ENCODE data around the gene OSBPL6. TPM values are rescaled to one million over a fixed set of nuclear protein-coding genes. Genes with fewer than 3 reads are reported as not detected.

The OSBPL6 gene
- total RNA-seq, 4 donors from 2014 or later = 1.8 to 6.1 (median 3.4) TPM

GRCh38 chr2:178225006-178225805 lies 30.9 kb downstream of the OSBPL6 start:
- WGBS, 2 donors = 71 to 73% methylated on average over 4 of the region's 4 CpGs
- no peak for DNase-seq

GRCh38 chr2:178227187-178227586 lies 32.9 kb downstream of the OSBPL6 start:
- 66 to 82% methylated on average over 2 of the region's 2 CpGs for WGBS, 2 donors
- Histone ChIP-seq H3K9me3 (no peaks in the 10 kb centered on the region), H3K4me3 (no peak overlapping the region), H3K27me3 (no peaks in the 10 kb centered on the region), H3K4me1 (peaks cover 0 to 4% (median 0%) of the 10 kb centered on the region in 3 donors), H3K36me3 (no peaks in the 10 kb centered on the region), H3K27ac (no peak overlapping the region)
- intact Hi-C loops (cut with DNase I) = no loop called here
- TF ChIP-seq POLR2A (IDR thresholded peaks at IDR 0.05) (no peak), CTCF (IDR thresholded peaks at IDR 0.05) (no peak)
- no peak for DNase-seq

More at GRCh38 chr2:178225006-178225805, 30.9 kb downstream of the OSBPL6 start:
- Histone ChIP-seq H3K36me3 (no peaks in the 10 kb centered on the region), H3K27me3 (no peaks in the 10 kb centered on the region), H3K9me3 (no peaks in the 10 kb centered on the region), H3K4me1 (peaks cover 0 to 4% (median 0%) of the 10 kb centered on the region in 3 donors), H3K27ac (no peak overlapping the region), H3K4me3 (no peak overlapping the region)
- intact Hi-C loops (cut with DNase I) = no loop called here
- no peak for TF ChIP-seq CTCF (IDR thresholded peaks at IDR 0.05)
- TF ChIP-seq POLR2A (IDR thresholded peaks at IDR 0.05) = no peak

- H3K27ac ChIP-seq = no peak overlapping the region
- intact Hi-C loops (cut with DNase I) = no loop called here
- no peaks in the 10 kb centered on the region for H3K36me3 ChIP-seq
- no peaks in the 10 kb centered on the region for H3K9me3 ChIP-seq
- H3K4me1 ChIP-seq = peaks cover 0 to 4% (median 0%) of the 10 kb centered on the region in 3 donors
- TF ChIP-seq POLR2A (IDR thresholded peaks at IDR 0.05) = no peak
- no peak for TF ChIP-seq CTCF (IDR thresholded peaks at IDR 0.05)
- H3K27me3 ChIP-seq = no peaks in the 10 kb centered on the region
- WGBS, 2 donors = 73 to 75% methylated on average over 1 of the region's 1 CpG
- H3K4me3 ChIP-seq = no peak overlapping the region
- no peak for DNase-seq
These were observed 35.6 kb downstream of the OSBPL6 start for GRCh38 chr2:178229927-178230326.

GRCh38 chr2:178230396-178230795 lies 36.1 kb downstream of the OSBPL6 start:
- WGBS, 2 donors = 22 to 61% methylated on average over 4 of the region's 4 CpGs
- Histone ChIP-seq H3K4me1 (peaks cover 0 to 4% (median 0%) of the 10 kb centered on the region in 3 donors), H3K27ac (no peak overlapping the region), H3K36me3 (no peaks in the 10 kb centered on the region), H3K4me3 (no peak overlapping the region), H3K9me3 (no peaks in the 10 kb centered on the region), H3K27me3 (no peaks in the 10 kb centered on the region)
- intact Hi-C loops (cut with DNase I) = no loop called here
- DNase-seq = no peak
- TF ChIP-seq CTCF (IDR thresholded peaks at IDR 0.05) (no peak), POLR2A (IDR thresholded peaks at IDR 0.05) (no peak)

- no peaks in the 10 kb centered on the region for H3K9me3 ChIP-seq
- H3K27ac ChIP-seq = no peak overlapping the region
- H3K36me3 ChIP-seq = no peaks in the 10 kb centered on the region
- peaks cover 0 to 4% (median 0%) of the 10 kb centered on the region in 3 donors for H3K4me1 ChIP-seq
- intact Hi-C loops (cut with DNase I) = no loop called here
- TF ChIP-seq CTCF (IDR thresholded peaks at IDR 0.05) (no peak), POLR2A (IDR thresholded peaks at IDR 0.05) (no peak)
- no peaks in the 10 kb centered on the region for H3K27me3 ChIP-seq
- 46 to 70% methylated on average over 3 of the region's 3 CpGs for WGBS, 2 donors
- no peak for DNase-seq
- no peak overlapping the region for H3K4me3 ChIP-seq
These were observed 39.1 kb downstream of the OSBPL6 start for GRCh38 chr2:178233428-178233827.

Measured in esophagus squamous epithelium (tissue), 5 donors.